HEK293 (cell line): ENCODE measurements around the gene PRRC2C.

Source experiments
- CTCF ChIA-PET: fragments of 350-600 bp; formaldehyde crosslinking; extraction: SDS; loops from one replicate; lab custom pipeline; 2021; ENCODE audit warnings: antibody characterized with exemption; lab: Yijun Ruan, JAX
- POLR2A ChIA-PET: fragments of 300-600 bp; formaldehyde crosslinking; extraction: SDS; loops from one replicate; lab custom pipeline; 2020; ENCODE audit warnings: antibody characterized with exemption, inconsistent platforms; lab: Yijun Ruan, JAX
- H3K27ac ChIP-seq: fragments of 200-500 bp; sonication (Bioruptor generic); 2 replicates; pipeline ENCODE4 v1.5.1; 2014; ENCODE audit warnings: low read depth, low read length, control low read depth, inconsistent platforms; ENCODE audit errors: extremely low read depth
- H3K36me3 ChIP-seq, 2 experiments: fragments of 200-500 bp in 1 of 2; sonication (Bioruptor generic) in 1 of 2; 1 replicate in 1 of 2; 2 replicates in 1 of 2; pipeline ENCODE4 v1.5.1; 2014 to 2017; ENCODE audit warnings: inconsistent platforms in 2 of 2, low read length in 2 of 2; ENCODE audit not compliant: control insufficient read depth in 2 of 2, insufficient read depth in 1 of 2
- H3K4me1 ChIP-seq: fragments of 200-500 bp; sonication (Bioruptor generic); 2 replicates; pipeline ENCODE4 v1.5.1; 2014; ENCODE audit warnings: mild to moderate bottlenecking, low read length, inconsistent platforms; ENCODE audit not compliant: control insufficient read depth, insufficient read depth
- H3K4me3 ChIP-seq: 2 replicates; pipeline ENCODE4 v1.5.1; 2011; ENCODE audit warnings: low read depth, mild to moderate bottlenecking, control low read depth, low read length, moderate library complexity
- H3K9me3 ChIP-seq: fragments of 200-500 bp; sonication (Bioruptor generic); 2 replicates; pipeline ENCODE4 v1.5.1; 2014; ENCODE audit warnings: low read depth, low read length, inconsistent platforms; ENCODE audit not compliant: control insufficient read depth, insufficient read depth
- BCL6B ChIP-seq: fragments of 450-650 bp; formaldehyde crosslinking; IDR thresholded peaks from 2 replicates; pipeline ENCODE4 v1.5.1; 2017; ENCODE audit warnings: missing biosample characterization, missing genetic modification characterization
- ZBTB1 ChIP-seq: fragments of 450-650 bp; formaldehyde crosslinking; IDR thresholded peaks from 2 replicates; pipeline ENCODE4 v1.5.1; 2016; ENCODE audit warnings: missing biosample characterization, missing genetic modification characterization
- ZNF157 ChIP-seq: fragments of 450-650 bp; formaldehyde crosslinking; IDR thresholded peaks from 2 replicates; pipeline ENCODE4 v1.5.1; 2016; ENCODE audit warnings: missing biosample characterization, missing genetic modification characterization
- ZNF2 ChIP-seq: fragments of 450-650 bp; formaldehyde crosslinking; IDR thresholded peaks from 2 replicates; pipeline ENCODE4 v1.5.1; 2016; ENCODE audit warnings: missing biosample characterization, missing genetic modification characterization
- ZNF24 ChIP-seq: fragments of 450-650 bp; formaldehyde crosslinking; IDR thresholded peaks from 2 replicates; pipeline ENCODE4 v1.5.1; 2016; ENCODE audit warnings: missing biosample characterization, missing genetic modification characterization
- ZNF324 ChIP-seq: fragments of 450-650 bp; formaldehyde crosslinking; IDR thresholded peaks from 2 replicates; pipeline ENCODE4 v1.5.1; 2016; ENCODE audit warnings: missing biosample characterization, missing genetic modification characterization
- ZNF596 ChIP-seq: fragments of 450-650 bp; IDR thresholded peaks from 2 replicates; pipeline ENCODE4 v1.5.0; 2018; ENCODE audit warnings: missing biosample characterization, mild to moderate bottlenecking, missing genetic modification characterization, moderate library complexity
- ZNF639 ChIP-seq: fragments of 450-650 bp; formaldehyde crosslinking; IDR thresholded peaks from 2 replicates; pipeline ENCODE4 v1.5.1; 2016; ENCODE audit warnings: missing biosample characterization, missing genetic modification characterization
- ZNF792 ChIP-seq: fragments of 450-650 bp; formaldehyde crosslinking; IDR thresholded peaks from 2 replicates; pipeline ENCODE4 v1.5.1; 2016; ENCODE audit warnings: missing biosample characterization, missing genetic modification characterization
- TF ChIP-seq, protein P1 (sequence below): IDR thresholded peaks from 2 replicates; pipeline ENCODE4 v1.6.1; 2011; ENCODE audit warnings: mild to moderate bottlenecking, low read depth, low read length, borderline replicate concordance
- TF ChIP-seq, protein P2 (sequence below): fragments of 450-650 bp; formaldehyde crosslinking; IDR thresholded peaks from 2 replicates; pipeline ENCODE4 v1.5.1; 2016; ENCODE audit warnings: missing biosample characterization, missing genetic modification characterization

The PRRC2C gene

DNA sequence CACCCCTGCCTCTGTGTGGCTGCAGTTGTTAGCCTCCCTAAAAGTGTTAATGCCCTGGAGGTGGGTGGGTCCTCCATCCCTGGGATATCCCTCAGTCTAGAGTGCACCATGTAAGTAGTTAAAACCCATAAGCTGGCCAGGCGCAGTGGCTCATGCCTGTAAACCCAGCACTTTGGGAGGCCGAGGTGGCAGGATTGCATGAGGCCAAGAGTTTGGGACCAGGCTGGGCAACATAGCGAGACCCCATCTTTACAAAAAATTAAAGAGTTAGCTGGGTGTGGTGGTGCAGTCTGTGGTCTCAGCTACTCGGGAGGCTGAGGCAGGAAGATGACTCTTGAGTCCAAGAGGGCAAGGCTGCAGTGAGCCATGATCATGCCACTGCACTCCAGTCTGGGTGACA, 156.9 kb downstream of the PRRC2C start:
- no peak overlapping the region for H3K27ac ChIP-seq
- H3K4me3 ChIP-seq = no peak overlapping the region
- no peaks in the 10 kb centered on the region for H3K36me3 ChIP-seq
- TF ChIP-seq, protein P1, sequence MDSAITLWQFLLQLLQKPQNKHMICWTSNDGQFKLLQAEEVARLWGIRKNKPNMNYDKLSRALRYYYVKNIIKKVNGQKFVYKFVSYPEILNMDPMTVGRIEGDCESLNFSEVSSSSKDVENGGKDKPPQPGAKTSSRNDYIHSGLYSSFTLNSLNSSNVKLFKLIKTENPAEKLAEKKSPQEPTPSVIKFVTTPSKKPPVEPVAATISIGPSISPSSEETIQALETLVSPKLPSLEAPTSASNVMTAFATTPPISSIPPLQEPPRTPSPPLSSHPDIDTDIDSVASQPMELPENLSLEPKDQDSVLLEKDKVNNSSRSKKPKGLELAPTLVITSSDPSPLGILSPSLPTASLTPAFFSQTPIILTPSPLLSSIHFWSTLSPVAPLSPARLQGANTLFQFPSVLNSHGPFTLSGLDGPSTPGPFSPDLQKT = no peak
- no peak for TF ChIP-seq ZNF324
- no peak for TF ChIP-seq BCL6B (tag by site-specific recombination)
- no peak for TF ChIP-seq ZNF24 (tag by site-specific recombination)
- TF ChIP-seq ZBTB1 (tag by site-specific recombination) = no peak
- no peak for TF ChIP-seq ZNF157 (tag by site-specific recombination)
- TF ChIP-seq, protein P2, sequence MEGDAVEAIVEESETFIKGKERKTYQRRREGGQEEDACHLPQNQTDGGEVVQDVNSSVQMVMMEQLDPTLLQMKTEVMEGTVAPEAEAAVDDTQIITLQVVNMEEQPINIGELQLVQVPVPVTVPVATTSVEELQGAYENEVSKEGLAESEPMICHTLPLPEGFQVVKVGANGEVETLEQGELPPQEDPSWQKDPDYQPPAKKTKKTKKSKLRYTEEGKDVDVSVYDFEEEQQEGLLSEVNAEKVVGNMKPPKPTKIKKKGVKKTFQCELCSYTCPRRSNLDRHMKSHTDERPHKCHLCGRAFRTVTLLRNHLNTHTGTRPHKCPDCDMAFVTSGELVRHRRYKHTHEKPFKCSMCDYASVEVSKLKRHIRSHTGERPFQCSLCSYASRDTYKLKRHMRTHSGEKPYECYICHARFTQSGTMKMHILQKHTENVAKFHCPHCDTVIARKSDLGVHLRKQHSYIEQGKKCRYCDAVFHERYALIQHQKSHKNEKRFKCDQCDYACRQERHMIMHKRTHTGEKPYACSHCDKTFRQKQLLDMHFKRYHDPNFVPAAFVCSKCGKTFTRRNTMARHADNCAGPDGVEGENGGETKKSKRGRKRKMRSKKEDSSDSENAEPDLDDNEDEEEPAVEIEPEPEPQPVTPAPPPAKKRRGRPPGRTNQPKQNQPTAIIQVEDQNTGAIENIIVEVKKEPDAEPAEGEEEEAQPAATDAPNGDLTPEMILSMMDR (tag by site-specific recombination) = no peak
- no peak for TF ChIP-seq ZNF596 (tag by site-specific recombination)
- TF ChIP-seq ZNF792 (tag by site-specific recombination) = no peak
- no peak for TF ChIP-seq ZNF639
- TF ChIP-seq ZNF2 = no peak
- TF ChIP-seq, all 188 proteins: peak for 0
- ChIA-PET POLR2A (no interaction called here), CTCF (interaction anchor here (0.5 to 1.6 kb wide), 8 partner anchors 15 to 344 kb away, joined by 3 to 8 read pairs (median 3); no protein-coding TSS in a partner anchor)
- H3K4me1 ChIP-seq = no peaks in the 10 kb centered on the region
- H3K9me3 ChIP-seq = no peaks in the 10 kb centered on the region
